Activated B cell treated with CpG ODN at 0.5 μM for 24 hours (primary cell): Measurements from ENCODE around the gene MDP1. TPM values are rescaled to one million over a fixed set of nuclear protein-coding genes. Genes with fewer than 3 reads are reported as not detected.
"Not testable (repeated sequence)": the region's sequence is repeated elsewhere in the genome, so short reads cannot be mapped to it uniquely, and the experiment has no call there.

ENCODE experiments used
- ATAC-seq: fragments of 200-7000 bp; cut with Tn5 transposase; one replicate; pipeline ENCODE4 v1.10.0; 2021; ENCODE audit warnings: low read depth, mild to moderate bottlenecking, moderate library complexity
- CTCF ChIA-PET: fragments of 350-600 bp; sonication (Branson Sonifier 250); formaldehyde crosslinking; loops from one replicate; lab custom pipeline; 2021; ENCODE audit warnings: antibody characterized with exemption; lab: Charles Lee
- POLR2A ChIA-PET: fragments of 350-600 bp; sonication (Branson Sonifier 250); formaldehyde crosslinking; loops from one replicate; lab custom pipeline; 2021; ENCODE audit warnings: antibody characterized with exemption; lab: Charles Lee
- DNase-seq: peaks from one replicate; pipeline ENCODE4 v3.0.0; 2022
- H3K27ac Mint-ChIP-seq: one replicate; pipeline ENCODE4 v1.8.0; 2020; ENCODE audit warnings: mixed read lengths
- H3K27me3 Mint-ChIP-seq: one replicate; pipeline ENCODE4 v1.8.0; 2021; ENCODE audit warnings: mixed read lengths
- H3K36me3 Mint-ChIP-seq: one replicate; pipeline ENCODE4 v1.8.0; 2021; ENCODE audit warnings: low read depth, mixed read lengths
- H3K4me1 Mint-ChIP-seq: one replicate; pipeline ENCODE4 v1.8.0; 2021; ENCODE audit warnings: mixed read lengths
- H3K4me3 Mint-ChIP-seq: one replicate; pipeline ENCODE4 v1.8.0; 2020; ENCODE audit warnings: mild to moderate bottlenecking, mixed read lengths
- H3K9me3 Mint-ChIP-seq: one replicate; pipeline ENCODE4 v1.8.0; 2020; ENCODE audit warnings: mixed read lengths
- intact Hi-C: fragments of 100-400 bp; cut with micrococcal nuclease; formaldehyde crosslinking; loops from one replicate; pipeline ENCODE4 v1.15.1; 2024
- total RNA-seq: library from RNA; stranded (reverse); gene quantifications from 2 replicates; pipeline ENCODE4 v1.2.3, GENCODE V29; 2022
- TF ChIP-seq, protein P1 (sequence below): fragments of 200-600 bp; IDR thresholded peaks from one replicate; pipeline ENCODE4 v1.8.0; 2022; ENCODE audit warnings: antibody characterized with exemption, mild to moderate bottlenecking

Gene MDP1
- total RNA-seq, 1 donor from 2014 or later, result 16.3 TPM

DNA sequence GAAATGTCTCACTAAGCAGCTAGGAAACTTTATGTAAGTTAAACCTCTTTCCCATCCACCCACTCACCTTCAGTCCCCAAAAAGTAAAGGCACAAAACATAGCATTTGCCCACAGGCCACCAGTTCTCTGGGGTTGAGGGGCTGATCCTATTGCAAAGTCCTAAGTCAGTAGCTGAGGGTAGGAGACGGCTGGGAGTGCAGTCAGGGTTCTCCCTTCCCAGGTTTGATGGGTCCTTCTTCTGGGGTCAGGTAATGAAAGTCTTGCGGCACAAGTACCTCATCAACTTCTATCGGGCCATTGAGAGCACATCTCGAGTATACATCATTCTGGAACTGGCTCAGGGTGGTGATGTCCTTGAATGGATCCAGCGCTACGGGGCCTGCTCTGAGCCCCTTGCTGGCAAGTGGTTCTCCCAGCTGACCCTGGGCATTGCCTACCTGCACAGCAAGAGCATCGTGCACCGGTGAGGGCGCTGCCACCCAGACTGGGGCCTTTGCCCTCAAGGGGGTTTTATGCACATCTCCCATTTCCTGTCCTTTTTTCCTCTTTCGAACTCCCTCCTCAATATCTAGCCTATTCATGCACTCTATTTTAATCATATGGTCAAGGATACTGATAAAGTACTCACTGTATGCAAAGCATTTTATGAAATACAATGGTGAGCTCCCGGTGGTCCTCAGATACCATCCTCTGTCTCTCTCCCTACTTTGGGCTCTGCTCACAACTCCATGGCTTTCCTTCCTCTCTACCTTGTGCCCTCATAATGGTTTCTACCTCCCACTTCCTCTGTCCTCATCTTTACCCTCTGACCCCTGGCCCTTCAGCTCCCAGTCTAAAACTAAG, 9.4 kb downstream of the MDP1 start:
- peak overlapping the region; percentile 57 for H3K27ac Mint-ChIP-seq
- DNase-seq (no peak), ATAC-seq (no peak)
- TF ChIP-seq, protein P1, sequence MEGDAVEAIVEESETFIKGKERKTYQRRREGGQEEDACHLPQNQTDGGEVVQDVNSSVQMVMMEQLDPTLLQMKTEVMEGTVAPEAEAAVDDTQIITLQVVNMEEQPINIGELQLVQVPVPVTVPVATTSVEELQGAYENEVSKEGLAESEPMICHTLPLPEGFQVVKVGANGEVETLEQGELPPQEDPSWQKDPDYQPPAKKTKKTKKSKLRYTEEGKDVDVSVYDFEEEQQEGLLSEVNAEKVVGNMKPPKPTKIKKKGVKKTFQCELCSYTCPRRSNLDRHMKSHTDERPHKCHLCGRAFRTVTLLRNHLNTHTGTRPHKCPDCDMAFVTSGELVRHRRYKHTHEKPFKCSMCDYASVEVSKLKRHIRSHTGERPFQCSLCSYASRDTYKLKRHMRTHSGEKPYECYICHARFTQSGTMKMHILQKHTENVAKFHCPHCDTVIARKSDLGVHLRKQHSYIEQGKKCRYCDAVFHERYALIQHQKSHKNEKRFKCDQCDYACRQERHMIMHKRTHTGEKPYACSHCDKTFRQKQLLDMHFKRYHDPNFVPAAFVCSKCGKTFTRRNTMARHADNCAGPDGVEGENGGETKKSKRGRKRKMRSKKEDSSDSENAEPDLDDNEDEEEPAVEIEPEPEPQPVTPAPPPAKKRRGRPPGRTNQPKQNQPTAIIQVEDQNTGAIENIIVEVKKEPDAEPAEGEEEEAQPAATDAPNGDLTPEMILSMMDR, result no peak
- peaks cover 31% of the 10 kb centered on the region for H3K4me1 Mint-ChIP-seq
- no peak overlapping the region for H3K4me3 Mint-ChIP-seq
- CTCF ChIA-PET, result no interaction called here
- POLR2A ChIA-PET, result interaction anchor here (0.6 to 1.6 kb wide), 6 partner anchors 10 to 1395 kb away, joined by 3 to 9 read pairs (median 3); partner anchors contain the start of genes MDP1 and TM9SF1
- intact Hi-C loops, result no loop called here
- no peaks in the 10 kb centered on the region for H3K27me3 Mint-ChIP-seq
- H3K9me3 Mint-ChIP-seq, result peaks cover 6% of the 10 kb centered on the region
- peaks cover 83% of the 10 kb centered on the region for H3K36me3 Mint-ChIP-seq

DNA sequence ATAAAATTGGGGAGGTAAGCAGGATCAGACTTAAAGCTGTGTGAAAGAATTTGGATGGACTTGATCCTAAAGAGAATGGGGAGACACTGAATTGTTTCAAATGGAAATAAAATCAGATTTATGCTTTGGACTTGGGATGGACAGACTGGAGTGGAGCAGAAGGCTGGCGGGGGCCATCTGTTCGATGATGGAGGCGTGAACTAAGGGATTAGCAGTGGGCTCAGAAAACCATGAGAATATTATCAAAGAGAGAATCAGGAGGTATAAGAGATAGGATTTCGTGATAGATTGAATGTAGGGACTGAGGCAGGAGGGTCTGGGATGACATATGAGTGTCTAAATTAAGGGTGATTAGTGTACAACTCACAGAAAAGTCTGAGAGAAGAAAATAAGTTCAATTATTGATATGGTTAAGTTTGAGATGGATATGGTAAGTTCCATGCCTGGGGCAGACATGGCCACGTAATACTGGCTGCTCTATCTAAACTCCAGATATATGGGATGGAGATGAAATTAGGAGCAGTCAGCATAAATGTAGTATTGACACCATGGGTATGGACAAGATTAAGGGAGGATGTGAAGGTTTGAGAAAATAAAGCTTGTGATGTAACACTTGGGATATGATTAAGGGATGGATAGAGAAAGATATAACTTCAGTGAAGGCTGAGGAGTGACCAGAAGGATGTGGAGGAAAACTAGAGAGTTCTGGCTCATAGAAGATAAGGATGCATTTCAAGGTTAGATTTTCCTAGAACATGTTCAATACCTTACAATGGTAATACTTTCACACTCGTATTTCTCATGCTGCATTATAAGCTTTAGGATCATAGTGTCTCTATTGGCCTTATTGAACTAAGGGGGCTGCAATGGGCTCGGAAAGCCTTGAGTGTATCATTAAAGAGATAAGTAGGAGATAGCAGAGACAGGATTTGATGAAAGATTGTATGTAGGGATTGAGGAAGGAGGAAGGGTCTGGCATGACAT, 11.4 kb downstream of the MDP1 start:
- ATAC-seq, result no peak
- no peak overlapping the region for H3K4me3 Mint-ChIP-seq
- H3K4me1 Mint-ChIP-seq, result peaks cover 26% of the 10 kb centered on the region
- no peak overlapping the region for H3K27ac Mint-ChIP-seq
- CTCF ChIA-PET, result no interaction called here
- H3K9me3 Mint-ChIP-seq, result peaks cover 6% of the 10 kb centered on the region
- POLR2A ChIA-PET, result interaction anchor here (0.7 to 1.4 kb wide), 5 partner anchors 8 to 119 kb away, joined by 3 to 5 read pairs (median 4); partner anchors contain the start of genes CHMP4A, MDP1 and PSME1
- DNase-seq, result no peak
- intact Hi-C loops, result no loop called here
- TF ChIP-seq, protein P1, result no peak
- H3K36me3 Mint-ChIP-seq, result peaks cover 70% of the 10 kb centered on the region
- no peaks in the 10 kb centered on the region for H3K27me3 Mint-ChIP-seq

- DNase-seq, ATAC-seq, H3K27ac Mint-ChIP-seq, H3K27me3 Mint-ChIP-seq, H3K9me3 Mint-ChIP-seq, H3K4me3 Mint-ChIP-seq, intact Hi-C loops: not testable (repeated sequence)
- ChIA-PET CTCF (interaction anchor here (0.6 to 1.4 kb wide), 2 partner anchors 13 to 1391 kb away, joined by 4 to 5 read pairs; partner anchors contain the start of gene MDP1), POLR2A (interaction anchor here (0.7 to 1.4 kb wide), 6 partner anchors 9 to 66 kb away, joined by 3 to 4 read pairs (median 4); partner anchors contain the start of genes CHMP4A and PSME2)
- Mint-ChIP-seq H3K36me3 (peaks cover 73% of the 10 kb centered on the region), H3K4me1 (peaks cover 35% of the 10 kb centered on the region)
These were observed 12.5 kb downstream of the MDP1 start for GRCh38 chr14:24203249-24203886.

- CTCF ChIA-PET, result interaction anchor here (1.4 kb wide), 1 partner anchor 13 kb away, joined by 5 read pairs; the partner anchor contains the start of gene MDP1
- peaks cover 32% of the 10 kb centered on the region for H3K4me1 Mint-ChIP-seq
- DNase-seq, H3K27ac Mint-ChIP-seq, intact Hi-C loops, ATAC-seq, H3K9me3 Mint-ChIP-seq, H3K27me3 Mint-ChIP-seq, H3K4me3 Mint-ChIP-seq: not testable (repeated sequence)
- POLR2A ChIA-PET, result interaction anchor here (1.2 to 1.4 kb wide), 4 partner anchors 10 to 56 kb away, joined by 3 to 4 read pairs (median 4); partner anchors contain the start of genes CHMP4A and PSME2
- H3K36me3 Mint-ChIP-seq, result peaks cover 65% of the 10 kb centered on the region
These were observed 13.3 kb downstream of the MDP1 start for GRCh38 chr14:24202538-24202937.

- peaks cover 6% of the 10 kb centered on the region for H3K9me3 Mint-ChIP-seq
- H3K27ac Mint-ChIP-seq, result peak overlapping the region; percentile 7
- H3K27me3 Mint-ChIP-seq, result no peaks in the 10 kb centered on the region
- H3K36me3 Mint-ChIP-seq, result peaks cover 40% of the 10 kb centered on the region
- TF ChIP-seq, protein P1, result no peak
- POLR2A ChIA-PET, result interaction anchor here (0.6 to 1.3 kb wide), 7 partner anchors 13 to 878 kb away, joined by 3 to 8 read pairs (median 3); partner anchors contain the start of genes CHMP4A and MDP1
- H3K4me1 Mint-ChIP-seq, result peaks cover 40% of the 10 kb centered on the region
- no peak for ATAC-seq
- CTCF ChIA-PET, result no interaction called here
- DNase-seq, result no peak
- peak overlapping the region; percentile 7 for H3K4me3 Mint-ChIP-seq
- intact Hi-C loops, result loop anchor here (5.0 kb wide), 1 partner anchor 233 kb away; no protein-coding TSS in a partner anchor
These were observed 16.9 kb downstream of the MDP1 start for GRCh38 chr14:24198814-24199524.
